MM.1S (cell line): ENCODE results near the gene NFATC3.

Source experiments
- DNase-seq: peaks from one replicate; pipeline ENCODE4 v3.0.0-alpha.2; 2015
- H2AFZ ChIP-seq: fragments of 300-600 bp; sonication (generic); 2 replicates; pipeline ENCODE4 v1.6.0; 2016; ENCODE audit warnings: antibody characterized with exemption, low read length
- H3F3A ChIP-seq: fragments of 300-600 bp; sonication (generic); 2 replicates; pipeline ENCODE4 v1.6.1; 2016; ENCODE audit warnings: mild to moderate bottlenecking, antibody characterized with exemption, low read length, moderate library complexity, mixed read lengths; ENCODE audit not compliant: insufficient read depth
- H3K27ac ChIP-seq: fragments of 300-600 bp; sonication (generic); 2 replicates; pipeline ENCODE4 v1.5.1; 2016; ENCODE audit warnings: mild to moderate bottlenecking, low read length
- H3K27me3 ChIP-seq: fragments of 300-600 bp; sonication (generic); replicated peaks from 2 replicates; pipeline ENCODE4 v1.6.0; 2016; ENCODE audit warnings: low read length; ENCODE audit not compliant: insufficient read depth
- H3K36me3 ChIP-seq: fragments of 300-600 bp; sonication (generic); replicated peaks from 2 replicates; pipeline ENCODE4 v1.6.1; 2016; ENCODE audit warnings: mild to moderate bottlenecking, low read length, mixed read lengths; ENCODE audit not compliant: insufficient read depth
- H3K4me1 ChIP-seq: fragments of 300-600 bp; sonication (generic); 2 replicates; pipeline ENCODE4 v1.6.1; 2016; ENCODE audit warnings: low read length, mixed read lengths
- H3K4me2 ChIP-seq: fragments of 300-600 bp; sonication (generic); 2 replicates; pipeline ENCODE4 v1.6.0; 2016; ENCODE audit warnings: low read depth, low read length
- H3K4me3 ChIP-seq: fragments of 300-600 bp; sonication (generic); 2 replicates; pipeline ENCODE4 v1.5.1; 2016; ENCODE audit warnings: low read length, mixed read lengths
- H3K79me2 ChIP-seq: fragments of 300-600 bp; sonication (generic); 2 replicates; pipeline ENCODE4 v1.6.1; 2016; ENCODE audit warnings: mixed run types, low read length, mixed read lengths
- H3K9ac ChIP-seq: fragments of 300-600 bp; sonication (generic); 2 replicates; pipeline ENCODE4 v1.6.1; 2016; ENCODE audit warnings: low read length, mixed read lengths
- H3K9me2 ChIP-seq: fragments of 300-600 bp; sonication (generic); replicated peaks from 2 replicates; pipeline ENCODE4 v1.6.1; 2016; ENCODE audit warnings: mild to moderate bottlenecking, low read length, mixed read lengths; ENCODE audit not compliant: insufficient read depth
- H3K9me3 ChIP-seq: fragments of 300-600 bp; sonication (generic); replicated peaks from 2 replicates; pipeline ENCODE4 v1.6.1; 2016; ENCODE audit warnings: mild to moderate bottlenecking, low read length, mixed read lengths; ENCODE audit not compliant: insufficient read depth
- H4K20me1 ChIP-seq: fragments of 300-600 bp; sonication (generic); 2 replicates; pipeline ENCODE4 v1.6.1; 2016; ENCODE audit warnings: mild to moderate bottlenecking, low read length, moderate library complexity, mixed read lengths; ENCODE audit not compliant: insufficient read depth
- EZH2 ChIP-seq: fragments of 300-600 bp; sonication (generic); optimal IDR thresholded peaks from 2 replicates; pipeline ENCODE3; 2017; ENCODE audit warnings: low read depth, mild to moderate bottlenecking, antibody characterized with exemption, low read length, mixed read lengths
- EZH2phosphoT487 ChIP-seq: fragments of 300-600 bp; sonication (generic); IDR thresholded peaks from 2 replicates; pipeline ENCODE4 v1.6.1; 2018; ENCODE audit warnings: antibody characterized with exemption, low read length
- TF ChIP-seq, protein P1 (sequence below): fragments of 300-600 bp; sonication (generic); IDR thresholded peaks from 2 replicates; pipeline ENCODE4 v1.5.1; 2016; ENCODE audit warnings: antibody characterized with exemption, low read length, mixed read lengths

The NFATC3 gene

DNA sequence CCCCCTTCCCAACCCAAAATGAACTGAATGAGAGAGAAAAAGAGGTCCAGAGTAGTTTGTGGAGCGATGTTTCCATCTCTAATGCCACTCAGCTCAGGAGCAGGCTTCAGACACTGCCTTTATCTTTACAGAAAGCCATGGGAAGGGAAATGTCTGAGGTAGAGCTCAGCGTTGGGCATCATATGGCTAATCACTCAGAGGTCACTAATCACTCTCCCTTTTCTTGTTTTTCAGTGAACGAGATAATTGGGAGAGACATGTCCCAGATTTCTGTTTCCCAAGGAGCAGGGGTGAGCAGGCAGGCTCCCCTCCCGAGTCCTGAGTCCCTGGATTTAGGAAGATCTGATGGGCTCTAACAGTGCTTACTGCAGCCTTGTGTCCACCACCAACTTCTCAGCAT lies 140.9 kb downstream of the NFATC3 start:
- no peaks in the 10 kb centered on the region for H3K79me2 ChIP-seq
- no peaks in the 10 kb centered on the region for H3K9me2 ChIP-seq
- no peak overlapping the region for H3K9ac ChIP-seq
- TF ChIP-seq, protein P1, sequence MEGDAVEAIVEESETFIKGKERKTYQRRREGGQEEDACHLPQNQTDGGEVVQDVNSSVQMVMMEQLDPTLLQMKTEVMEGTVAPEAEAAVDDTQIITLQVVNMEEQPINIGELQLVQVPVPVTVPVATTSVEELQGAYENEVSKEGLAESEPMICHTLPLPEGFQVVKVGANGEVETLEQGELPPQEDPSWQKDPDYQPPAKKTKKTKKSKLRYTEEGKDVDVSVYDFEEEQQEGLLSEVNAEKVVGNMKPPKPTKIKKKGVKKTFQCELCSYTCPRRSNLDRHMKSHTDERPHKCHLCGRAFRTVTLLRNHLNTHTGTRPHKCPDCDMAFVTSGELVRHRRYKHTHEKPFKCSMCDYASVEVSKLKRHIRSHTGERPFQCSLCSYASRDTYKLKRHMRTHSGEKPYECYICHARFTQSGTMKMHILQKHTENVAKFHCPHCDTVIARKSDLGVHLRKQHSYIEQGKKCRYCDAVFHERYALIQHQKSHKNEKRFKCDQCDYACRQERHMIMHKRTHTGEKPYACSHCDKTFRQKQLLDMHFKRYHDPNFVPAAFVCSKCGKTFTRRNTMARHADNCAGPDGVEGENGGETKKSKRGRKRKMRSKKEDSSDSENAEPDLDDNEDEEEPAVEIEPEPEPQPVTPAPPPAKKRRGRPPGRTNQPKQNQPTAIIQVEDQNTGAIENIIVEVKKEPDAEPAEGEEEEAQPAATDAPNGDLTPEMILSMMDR, result no peak
- TF ChIP-seq EZH2 (no peak), EZH2phosphoT487 (no peak)
- no peak overlapping the region for H3K4me3 ChIP-seq
- DNase-seq, result no peak
- no peaks in the 10 kb centered on the region for H3K36me3 ChIP-seq
- no peaks in the 10 kb centered on the region for H4K20me1 ChIP-seq
- H2AFZ ChIP-seq, result no peak overlapping the region
- H3F3A ChIP-seq, result peaks cover 9% of the 10 kb centered on the region; the same call in 1 of the 2 replicates
- no peak overlapping the region for H3K4me2 ChIP-seq
- peaks cover 15% of the 10 kb centered on the region for H3K4me1 ChIP-seq
- no peak overlapping the region for H3K27ac ChIP-seq
- no peaks in the 10 kb centered on the region for H3K9me3 ChIP-seq
- H3K27me3 ChIP-seq, result no peaks in the 10 kb centered on the region

DNA sequence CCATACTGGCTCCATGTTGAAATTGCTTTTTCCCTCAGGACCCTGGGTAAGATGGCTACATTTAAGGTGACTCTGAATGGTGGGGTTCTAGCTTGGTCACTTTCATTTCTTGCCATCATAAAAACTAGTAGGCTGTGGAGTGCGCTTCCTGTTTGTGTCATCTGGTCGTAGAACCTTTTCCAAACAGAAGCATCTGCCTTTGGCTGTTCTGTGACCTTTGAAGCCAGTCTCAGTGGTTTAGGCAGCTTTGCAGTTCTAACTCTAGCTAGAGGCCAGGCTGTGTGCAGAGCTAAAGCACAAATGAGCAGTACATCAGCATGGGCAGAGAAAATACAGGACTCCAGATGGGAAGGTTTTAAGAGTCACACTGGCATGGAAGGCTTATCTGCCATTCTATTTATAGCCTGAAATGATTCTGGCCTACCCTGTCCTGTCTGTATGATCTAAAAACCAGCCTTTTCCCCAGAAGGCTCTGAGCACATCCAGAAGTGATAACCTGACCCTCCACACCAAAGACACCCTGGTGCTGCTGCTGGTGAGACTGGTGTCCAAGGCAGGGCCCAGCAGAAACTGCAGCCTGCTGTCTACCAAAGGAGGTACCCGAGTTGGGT lies 142.1 kb downstream of the NFATC3 start:
- no peak overlapping the region; the same call in 1 of the 2 replicates for H3K4me2 ChIP-seq
- H3K4me1 ChIP-seq, result peaks cover 15% of the 10 kb centered on the region
- no peak overlapping the region for H3K4me3 ChIP-seq
- no peaks in the 10 kb centered on the region for H3K9me3 ChIP-seq
- DNase-seq, result peak; percentile 67
- no peaks in the 10 kb centered on the region for H3K36me3 ChIP-seq
- H3K9ac ChIP-seq, result no peak overlapping the region
- TF ChIP-seq EZH2 (no peak), EZH2phosphoT487 (no peak)
- TF ChIP-seq, protein P1, result no peak
- H3K27me3 ChIP-seq, result no peaks in the 10 kb centered on the region
- no peaks in the 10 kb centered on the region for H3K9me2 ChIP-seq
- peak overlapping the region; percentile 37; the same call in 1 of the 2 replicates for H3K27ac ChIP-seq
- H3F3A ChIP-seq, result peaks cover 9% of the 10 kb centered on the region; the same call in 1 of the 2 replicates
- H4K20me1 ChIP-seq, result no peaks in the 10 kb centered on the region
- no peak overlapping the region for H2AFZ ChIP-seq
- H3K79me2 ChIP-seq, result no peaks in the 10 kb centered on the region

DNA sequence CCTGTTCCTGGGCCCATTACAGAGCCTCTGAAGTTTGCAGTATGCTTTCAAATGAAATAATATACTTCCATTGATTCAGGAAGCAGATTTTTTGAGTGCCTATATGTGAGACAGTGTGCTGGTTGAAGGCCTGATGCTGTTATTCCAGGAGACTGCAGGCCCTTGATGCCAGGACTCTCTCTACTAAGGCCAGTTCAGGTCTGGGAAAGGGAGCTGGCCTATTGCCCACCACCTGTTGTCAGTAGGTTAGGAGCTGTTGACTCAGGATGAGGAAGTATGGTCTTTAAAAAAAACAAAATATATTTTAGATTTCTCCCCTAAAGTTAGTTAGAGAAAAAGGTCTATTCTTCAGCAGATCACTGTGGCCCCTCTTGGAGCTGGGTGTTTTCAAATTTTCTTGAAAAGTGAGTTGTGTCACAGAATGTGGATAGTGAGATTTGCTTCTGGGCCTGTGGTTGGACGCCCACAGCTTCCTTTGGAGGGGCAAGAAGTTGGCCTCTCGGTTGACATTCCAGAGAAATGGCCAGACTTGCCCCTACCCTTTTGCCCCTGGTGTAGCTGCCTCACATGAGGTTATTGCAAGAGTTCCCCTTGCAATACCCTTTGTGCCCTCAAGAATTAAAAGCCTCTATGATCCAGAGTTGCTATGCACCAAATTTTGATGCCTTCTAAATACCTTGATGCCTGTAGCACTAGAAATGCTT lies 142.8 kb downstream of the NFATC3 start:
- Histone ChIP-seq H3F3A (peaks cover 9% of the 10 kb centered on the region; the same call in 1 of the 2 replicates), H4K20me1 (no peaks in the 10 kb centered on the region), H3K27me3 (no peaks in the 10 kb centered on the region), H3K9me2 (no peaks in the 10 kb centered on the region), H3K9ac (no peak overlapping the region; the same call in 1 of the 2 replicates), H3K4me3 (no peak overlapping the region), H3K27ac (peak overlapping the region; percentile 37; the same call in 1 of the 2 replicates), H3K9me3 (no peaks in the 10 kb centered on the region), H3K4me2 (no peak overlapping the region), H3K4me1 (peaks cover 15% of the 10 kb centered on the region), H3K36me3 (no peaks in the 10 kb centered on the region), H3K79me2 (no peaks in the 10 kb centered on the region), H2AFZ (no peak overlapping the region)
- no peak for DNase-seq
- TF ChIP-seq EZH2 (no peak), EZH2phosphoT487 (no peak)
- TF ChIP-seq, protein P1, result no peak
